ENCODE measurements around the gene PALLD. TPM values are rescaled to one million over a fixed set of nuclear protein-coding genes. Genes with fewer than 3 reads are reported as not detected.

PALLD gene
- total RNA-seq, 1 experiment from 2014 or later, result 23.7 TPM

GRCh38 chr4:168743131-168743530 is 246.3 kb downstream of the PALLD start:
- no peak for TF ChIP-seq ZBTB43 (CRISPR knock-in tag; IDR thresholded peaks at IDR 0.05)
- TF ChIP-seq GABPB1 (CRISPR knock-in tag; IDR thresholded peaks at IDR 0.05), result no peak
- TF ChIP-seq ATF2 (CRISPR knock-in tag; IDR thresholded peaks at IDR 0.05; ENCODE audit: borderline replicate concordance, low read depth), result no peak
- TF ChIP-seq JAZF1 (CRISPR knock-in tag; IDR thresholded peaks at IDR 0.05), result no peak
- no peak for TF ChIP-seq TEAD4 (CRISPR knock-in tag; IDR thresholded peaks at IDR 0.05)
- TF ChIP-seq ATF3 (CRISPR knock-in tag; conservative IDR thresholded peaks at IDR 0.05), result no peak
- TF ChIP-seq USF1 (CRISPR knock-in tag; IDR thresholded peaks at IDR 0.05), result no peak
- TF ChIP-seq ZBTB21 (CRISPR knock-in tag; IDR thresholded peaks at IDR 0.05; ENCODE audit: borderline replicate concordance), result no peak
- TF ChIP-seq ETV6 (CRISPR knock-in tag; IDR thresholded peaks at IDR 0.05), result no peak
- no peak for TF ChIP-seq EMX1 (CRISPR knock-in tag; IDR thresholded peaks at IDR 0.05)
- TF ChIP-seq ZNF512 (CRISPR knock-in tag; IDR thresholded peaks at IDR 0.05; ENCODE audit: borderline replicate concordance), result no peak
- no peak for TF ChIP-seq ZNF396 (CRISPR knock-in tag; IDR thresholded peaks at IDR 0.05; ENCODE audit: borderline replicate concordance)
- no peak for TF ChIP-seq PRDM15 (CRISPR knock-in tag; IDR thresholded peaks at IDR 0.05)
- TF ChIP-seq ZNF232 (CRISPR knock-in tag; IDR thresholded peaks at IDR 0.05), result no peak
- no peak for TF ChIP-seq ZNF263 (CRISPR knock-in tag; IDR thresholded peaks at IDR 0.05; ENCODE audit: low read depth)
- no peak for TF ChIP-seq NR3C1 (CRISPR knock-in tag; conservative IDR thresholded peaks at IDR 0.05; ENCODE audit: low read depth)
- no peak for TF ChIP-seq E2F1 (CRISPR knock-in tag; IDR thresholded peaks at IDR 0.05)
- no peak for TF ChIP-seq CREB1 (CRISPR knock-in tag; IDR thresholded peaks at IDR 0.05)
- no peak for TF ChIP-seq TEAD1 (CRISPR knock-in tag; IDR thresholded peaks at IDR 0.05)
- TF ChIP-seq ZNF423 (CRISPR knock-in tag; IDR thresholded peaks at IDR 0.05), result no peak
- ATAC-seq (no peak), DNase-seq (ENCODE audit: low spot score) (no peak)
- POLR2A ChIA-PET, result no interaction called here
- Mint-ChIP-seq H3K4me3 (no peak overlapping the region), H3K27me3 (ENCODE audit: low read depth) (peaks cover 4% of the 10 kb centered on the region), H3K36me3 (no peaks in the 10 kb centered on the region), H3K27ac (no peak overlapping the region), H3K4me1 (0 out of 2 replicates have a peak, but pooled peaks cover 4% of the 10 kb centered on the region), H3K9me3 (no peaks in the 10 kb centered on the region; the same call in 1 of the 2 replicates)
- CTCF ChIA-PET, result no interaction called here

All from WTC11 (cell line).